SK-N-SH (cell line): Measurements from ENCODE around the gene OGDH.

ENCODE experiments used
- CTCF ChIP-seq: fragments of 200-600 bp; sonication (generic); IDR thresholded peaks from 2 replicates; pipeline ENCODE4 v1.6.1; 2017; ENCODE audit warnings: antibody characterized with exemption, mild to moderate bottlenecking, moderate library complexity
- EZH2phosphoT487 ChIP-seq: fragments of 200-600 bp; sonication (generic); IDR thresholded peaks from 2 replicates; pipeline ENCODE4 v1.6.1; 2017; ENCODE audit warnings: low read depth, mixed run types, mild to moderate bottlenecking, antibody characterized with exemption, moderate library complexity, borderline replicate concordance
- GABPA ChIP-seq: IDR thresholded peaks from 2 replicates; pipeline ENCODE4 v1.4.0; 2012; ENCODE audit warnings: low read depth, mild to moderate bottlenecking
- GATA2 ChIP-seq: sonication (generic); formaldehyde crosslinking; IDR thresholded peaks from 2 replicates; pipeline ENCODE4 v1.5.0; 2020; ENCODE audit warnings: mild to moderate bottlenecking, missing genetic modification reagents
- POLR2AphosphoS5 ChIP-seq: IDR thresholded peaks from 2 replicates; pipeline ENCODE4 v1.6.1; 2012; ENCODE audit warnings: low read depth, low read length
- RCOR1 ChIP-seq: fragments of 150-350 bp; IDR thresholded peaks from 2 replicates; pipeline ENCODE4 v1.6.1; 2017; ENCODE audit warnings: antibody characterized with exemption, low read length
- TAF1 ChIP-seq: IDR thresholded peaks from 2 replicates; pipeline ENCODE4 v1.6.1; 2012; ENCODE audit warnings: low read depth, mild to moderate bottlenecking, low read length, moderate library complexity, borderline replicate concordance
- TEAD4 ChIP-seq: IDR thresholded peaks from 2 replicates; pipeline ENCODE4 v1.4.0; 2012; ENCODE audit warnings: mild to moderate bottlenecking, borderline replicate concordance; ENCODE audit not compliant: insufficient read depth

- TF ChIP-seq TEAD4 (peak; percentile 57; the same call in 1 of the 2 replicates), GATA2 (CRISPR knock-in tag) (no peak), CTCF (no peak), GABPA (no peak), TAF1 (no peak), RCOR1 (no peak), EZH2phosphoT487 (no peak), POLR2AphosphoS5 (peak; percentile 21; the same call in 1 of the 2 replicates)
Measured at GRCh38 chr7:44733708-44734481, 127.5 kb downstream of the OGDH start.
